ENCODE measurements around the gene PRR3.
A peak's percentile ranks its signal among the peaks of the same experiment; 100 is the strongest.

PRR3 gene

GRCh38 chr6:30548375-30548774 lies 8.7 kb upstream of the PRR3 start:
- no peaks in the 10 kb centered on the region for H3K79me2 ChIP-seq (ENCODE audit: control insufficient read depth, low read length)
- no peaks in the 10 kb centered on the region for H4K20me1 ChIP-seq (ENCODE audit: control insufficient read depth, insufficient read depth, low read depth, low read length)
- H3K9me3 ChIP-seq (ENCODE audit: control insufficient read depth, insufficient read depth, low read length): no peaks in the 10 kb centered on the region
- no peaks in the 10 kb centered on the region for H3K9me2 ChIP-seq (replicated peaks; ENCODE audit: control insufficient read depth, low read length)
- no peak overlapping the region for H3K4me2 ChIP-seq (ENCODE audit: low read length)
- H3K4me1 ChIP-seq (ENCODE audit: control insufficient read depth, low read length): peaks cover 7% of the 10 kb centered on the region
- H3K27me3 ChIP-seq (ENCODE audit: control insufficient read depth, low read length): no peaks in the 10 kb centered on the region
- peaks cover 65% of the 10 kb centered on the region for H3K36me3 ChIP-seq (ENCODE audit: control insufficient read depth, low read length)
- no peak overlapping the region for H3K4me3 ChIP-seq (ENCODE audit: low read length)
- no peak overlapping the region for H3K27ac ChIP-seq (ENCODE audit: low read depth, low read length)
- TF ChIP-seq CTCF (IDR thresholded peaks at IDR 0.05; ENCODE audit: low read depth, low read length, poor library complexity, severe bottlenecking) (no peak), EZH2phosphoT487 (IDR thresholded peaks at IDR 0.05; ENCODE audit: borderline replicate concordance, low read length) (no peak)
- H3F3A ChIP-seq (ENCODE audit: control insufficient read depth, insufficient read depth): peaks cover 4% of the 10 kb centered on the region; the same call in 1 of the 2 replicates

- no peak overlapping the region for H3K4me3 ChIP-seq (ENCODE audit: low read length)
- H3K36me3 ChIP-seq (ENCODE audit: control insufficient read depth, low read length): peaks cover 72% of the 10 kb centered on the region
- H3K27ac ChIP-seq (ENCODE audit: low read depth, low read length): no peak overlapping the region
- H3K4me1 ChIP-seq (ENCODE audit: control insufficient read depth, low read length): peaks cover 21% of the 10 kb centered on the region
- no peaks in the 10 kb centered on the region for H3K9me3 ChIP-seq (ENCODE audit: control insufficient read depth, insufficient read depth, low read length)
- H3K79me2 ChIP-seq (ENCODE audit: control insufficient read depth, low read length): peaks cover 37% of the 10 kb centered on the region
- no peaks in the 10 kb centered on the region for H3K9me2 ChIP-seq (replicated peaks; ENCODE audit: control insufficient read depth, low read length)
- peak overlapping the region; percentile 90 for H3K4me2 ChIP-seq (ENCODE audit: low read length)
- no peaks in the 10 kb centered on the region for H3K27me3 ChIP-seq (ENCODE audit: control insufficient read depth, low read length)
- TF ChIP-seq CTCF (IDR thresholded peaks at IDR 0.05; ENCODE audit: low read depth, low read length, poor library complexity, severe bottlenecking) (no peak), EZH2phosphoT487 (IDR thresholded peaks at IDR 0.05; ENCODE audit: borderline replicate concordance, low read length) (no peak)
- peaks cover 12% of the 10 kb centered on the region; the same call in 1 of the 2 replicates for H4K20me1 ChIP-seq (ENCODE audit: control insufficient read depth, insufficient read depth, low read depth, low read length)
- H3F3A ChIP-seq (ENCODE audit: control insufficient read depth, insufficient read depth): peaks cover 6% of the 10 kb centered on the region
These were observed 2.7 kb upstream of the PRR3 start for GRCh38 chr6:30554404-30554803.

- Histone ChIP-seq H3K9me3 (ENCODE audit: control insufficient read depth, insufficient read depth, low read length) (no peaks in the 10 kb centered on the region), H3F3A (ENCODE audit: control insufficient read depth, insufficient read depth) (peaks cover 9% of the 10 kb centered on the region), H3K4me1 (ENCODE audit: control insufficient read depth, low read length) (peaks cover 21% of the 10 kb centered on the region), H3K36me3 (ENCODE audit: control insufficient read depth, low read length) (peaks cover 78% of the 10 kb centered on the region), H3K4me3 (ENCODE audit: low read length) (peak overlapping the region; percentile 98), H3K79me2 (ENCODE audit: control insufficient read depth, low read length) (peaks cover 45% of the 10 kb centered on the region), H4K20me1 (ENCODE audit: control insufficient read depth, insufficient read depth, low read depth, low read length) (peaks cover 12% of the 10 kb centered on the region; the same call in 1 of the 2 replicates), H3K9me2 (replicated peaks; ENCODE audit: control insufficient read depth, low read length) (no peaks in the 10 kb centered on the region), H3K27me3 (ENCODE audit: control insufficient read depth, low read length) (no peaks in the 10 kb centered on the region), H3K4me2 (ENCODE audit: low read length) (peak overlapping the region; percentile 90), H3K27ac (ENCODE audit: low read depth, low read length) (peak overlapping the region; percentile 90)
- no peak for TF ChIP-seq CTCF (IDR thresholded peaks at IDR 0.05; ENCODE audit: low read depth, low read length, poor library complexity, severe bottlenecking)
- no peak for TF ChIP-seq EZH2phosphoT487 (IDR thresholded peaks at IDR 0.05; ENCODE audit: borderline replicate concordance, low read length)
These were observed 1.9 kb upstream of the PRR3 start for GRCh38 chr6:30554962-30555815.
